Astrocyte (in vitro differentiated cells and primary cell): ENCODE results near the gene MAPK8IP3.

ENCODE experiments used
- EZH2 ChIP-seq: IDR thresholded peaks from 2 replicates; pipeline ENCODE4 v1.6.1; 2012; ENCODE audit warnings: mild to moderate bottlenecking, low read length, inconsistent platforms; ENCODE audit not compliant: insufficient read depth
- TF ChIP-seq, protein P1 (sequence below): IDR thresholded peaks from 2 replicates; pipeline ENCODE4 v1.5.1; 2011; ENCODE audit warnings: low read depth, mild to moderate bottlenecking, inconsistent platforms, low read length, moderate library complexity; ENCODE audit not compliant: insufficient read depth

DNA sequence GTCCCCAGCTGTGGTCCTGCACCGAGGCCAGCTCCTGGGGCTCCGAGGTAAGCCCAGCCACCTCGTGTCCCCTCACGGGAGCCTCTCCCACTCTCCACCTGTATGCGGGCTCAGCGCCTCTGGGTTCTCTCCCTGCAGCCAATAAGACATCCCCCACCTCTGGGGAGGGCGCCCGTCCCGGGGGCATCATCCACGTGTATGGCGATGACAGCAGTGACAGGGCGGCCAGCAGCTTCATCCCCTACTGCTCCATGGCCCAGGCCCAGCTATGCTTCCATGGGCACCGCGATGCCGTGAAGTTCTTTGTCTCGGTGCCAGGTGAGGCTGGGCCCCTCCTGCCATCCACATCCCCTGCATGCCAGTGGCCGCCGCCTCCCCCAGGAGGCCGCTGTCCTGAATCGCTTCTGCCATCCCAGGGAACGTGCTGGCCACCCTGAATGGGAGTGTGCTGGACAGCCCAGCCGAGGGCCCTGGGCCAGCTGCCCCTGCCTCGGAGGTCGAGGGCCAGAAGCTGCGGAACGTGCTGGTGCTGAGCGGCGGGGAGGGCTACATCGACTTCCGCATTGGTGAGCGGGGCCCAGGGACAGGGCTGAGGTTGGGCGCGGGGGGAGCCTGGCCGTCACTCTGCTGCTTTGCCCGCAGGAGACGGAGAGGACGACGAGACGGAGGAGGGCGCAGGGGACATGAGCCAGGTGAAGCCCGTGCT is 62.2 kb downstream of the MAPK8IP3 start:
- TF ChIP-seq, protein P1, sequence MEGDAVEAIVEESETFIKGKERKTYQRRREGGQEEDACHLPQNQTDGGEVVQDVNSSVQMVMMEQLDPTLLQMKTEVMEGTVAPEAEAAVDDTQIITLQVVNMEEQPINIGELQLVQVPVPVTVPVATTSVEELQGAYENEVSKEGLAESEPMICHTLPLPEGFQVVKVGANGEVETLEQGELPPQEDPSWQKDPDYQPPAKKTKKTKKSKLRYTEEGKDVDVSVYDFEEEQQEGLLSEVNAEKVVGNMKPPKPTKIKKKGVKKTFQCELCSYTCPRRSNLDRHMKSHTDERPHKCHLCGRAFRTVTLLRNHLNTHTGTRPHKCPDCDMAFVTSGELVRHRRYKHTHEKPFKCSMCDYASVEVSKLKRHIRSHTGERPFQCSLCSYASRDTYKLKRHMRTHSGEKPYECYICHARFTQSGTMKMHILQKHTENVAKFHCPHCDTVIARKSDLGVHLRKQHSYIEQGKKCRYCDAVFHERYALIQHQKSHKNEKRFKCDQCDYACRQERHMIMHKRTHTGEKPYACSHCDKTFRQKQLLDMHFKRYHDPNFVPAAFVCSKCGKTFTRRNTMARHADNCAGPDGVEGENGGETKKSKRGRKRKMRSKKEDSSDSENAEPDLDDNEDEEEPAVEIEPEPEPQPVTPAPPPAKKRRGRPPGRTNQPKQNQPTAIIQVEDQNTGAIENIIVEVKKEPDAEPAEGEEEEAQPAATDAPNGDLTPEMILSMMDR, result no peak
- TF ChIP-seq EZH2, result no peak
